Measurements from ENCODE around the gene APBB1IP.
"Not testable (repeated sequence)": the region's sequence is repeated elsewhere in the genome, so short reads cannot be mapped to it uniquely, and the experiment has no call there.

APBB1IP gene

DNA sequence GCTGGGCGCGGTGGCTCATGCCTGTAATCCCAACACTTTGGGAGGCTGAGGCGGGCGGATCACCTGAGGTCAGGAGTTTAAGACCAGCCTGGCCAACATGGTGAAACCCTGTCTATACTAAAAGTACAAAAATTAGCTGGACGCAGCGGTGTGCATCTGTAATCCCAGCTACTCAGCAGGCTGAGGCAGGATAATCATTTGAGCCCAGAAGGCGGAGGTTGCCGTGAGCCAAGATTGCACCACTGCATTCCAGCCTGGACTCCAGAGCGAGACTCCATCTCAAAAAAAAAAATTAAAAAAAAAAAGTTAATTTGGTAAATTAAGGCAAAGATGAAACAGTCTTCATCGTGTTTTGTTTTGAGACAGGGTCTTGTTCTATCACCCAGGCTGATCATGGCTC is 66.3 kb downstream of the APBB1IP start:
- not testable (repeated sequence) for H3K9me3 ChIP-seq (ENCODE audit: control insufficient read depth, low read length); H3K27me3 ChIP-seq (ENCODE audit: control insufficient read depth, insufficient read depth, low read length, poor library complexity, severe bottlenecking); H3K27ac ChIP-seq (ENCODE audit: insufficient read depth, low read depth, low read length, poor library complexity, severe bottlenecking); H3K36me3 ChIP-seq (ENCODE audit: control insufficient read depth, insufficient read depth, low read length); H3K4me3 ChIP-seq (ENCODE audit: insufficient read depth, low read depth, low read length); H3K4me1 ChIP-seq (ENCODE audit: control insufficient read depth, insufficient read depth, low read length)
- WGBS, 2 experiments = 94% methylated on average over 10 of the region's 10 CpGs

DNA sequence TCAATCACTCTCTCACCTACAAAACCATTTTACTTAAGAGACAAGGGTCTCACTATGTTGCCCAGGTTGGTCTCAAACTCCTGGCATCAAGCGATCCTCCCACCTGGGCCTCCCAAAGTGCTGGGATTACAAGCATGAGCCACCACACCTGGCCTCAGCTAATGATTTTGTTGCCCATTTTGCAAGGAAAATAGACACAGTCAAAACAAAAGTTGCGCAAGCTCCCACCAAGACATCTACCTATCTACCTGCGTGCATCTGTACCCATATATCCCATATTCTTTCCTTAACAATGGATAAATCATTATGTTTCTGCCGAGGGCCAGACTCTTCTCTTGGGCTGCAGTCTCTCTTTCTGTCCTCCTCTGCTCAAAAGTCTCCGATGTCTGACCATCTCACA is 67.3 kb downstream of the APBB1IP start:
- Histone ChIP-seq H3K27ac (ENCODE audit: insufficient read depth, low read depth, low read length, poor library complexity, severe bottlenecking) (no peak overlapping the region), H3K9me3 (ENCODE audit: control insufficient read depth, low read length) (no peaks in the 10 kb centered on the region), H3K27me3 (ENCODE audit: control insufficient read depth, insufficient read depth, low read length, poor library complexity, severe bottlenecking) (no peaks in the 10 kb centered on the region), H3K36me3 (ENCODE audit: control insufficient read depth, insufficient read depth, low read length) (no peaks in the 10 kb centered on the region), H3K4me1 (ENCODE audit: control insufficient read depth, insufficient read depth, low read length) (no peaks in the 10 kb centered on the region), H3K4me3 (ENCODE audit: insufficient read depth, low read depth, low read length) (no peak overlapping the region)
- 90 to 93% methylated on average over 5 of the region's 5 CpGs for WGBS, 2 experiments

DNA sequence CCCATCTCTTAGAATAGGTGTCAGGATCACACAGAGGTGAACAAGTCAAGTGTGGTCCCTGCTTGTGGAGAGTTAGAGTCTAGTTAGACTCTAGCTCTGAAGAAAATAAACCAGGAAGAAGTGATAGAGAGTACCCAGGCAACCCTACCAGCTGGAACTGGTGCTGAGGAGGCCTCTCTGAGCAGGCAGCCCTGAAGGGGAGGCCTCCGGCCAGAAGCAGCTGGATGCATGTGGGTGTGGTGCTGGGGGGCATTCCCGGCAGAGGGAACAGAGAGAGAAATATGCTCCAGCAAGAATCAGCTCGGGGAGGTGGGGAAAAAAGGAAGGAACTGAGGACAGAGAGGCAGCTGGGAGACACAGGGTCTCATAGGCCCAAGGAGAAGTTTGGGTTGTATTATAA is 68.6 kb downstream of the APBB1IP start:
- Histone ChIP-seq H3K9me3 (ENCODE audit: control insufficient read depth, low read length) (no peaks in the 10 kb centered on the region), H3K27ac (ENCODE audit: insufficient read depth, low read depth, low read length, poor library complexity, severe bottlenecking) (no peak overlapping the region), H3K36me3 (ENCODE audit: control insufficient read depth, insufficient read depth, low read length) (no peaks in the 10 kb centered on the region), H3K4me1 (ENCODE audit: control insufficient read depth, insufficient read depth, low read length) (no peaks in the 10 kb centered on the region), H3K4me3 (ENCODE audit: insufficient read depth, low read depth, low read length) (no peak overlapping the region), H3K27me3 (ENCODE audit: control insufficient read depth, insufficient read depth, low read length, poor library complexity, severe bottlenecking) (no peaks in the 10 kb centered on the region)
- WGBS, 2 experiments = 88 to 96% methylated on average over 3 of the region's 3 CpGs

DNA sequence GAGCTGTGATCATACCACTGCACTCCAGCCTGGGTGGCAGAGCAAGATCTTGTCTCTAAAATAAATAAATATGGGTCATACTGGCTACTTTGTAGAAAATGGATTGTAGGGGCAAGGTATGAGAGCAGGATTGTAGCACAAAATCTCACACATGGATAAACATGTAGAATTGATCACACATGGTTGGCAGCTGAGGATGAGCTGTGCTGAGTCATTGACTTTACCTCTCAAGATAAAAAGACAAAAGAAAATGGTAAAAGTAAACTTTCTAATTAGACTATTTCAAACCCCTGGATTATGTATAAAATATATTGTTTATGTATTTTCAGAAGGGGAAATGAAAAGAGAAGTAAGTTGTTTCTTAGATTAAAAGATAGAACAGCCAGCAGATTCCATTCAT is 69.3 kb downstream of the APBB1IP start:
- Histone ChIP-seq H3K9me3 (ENCODE audit: control insufficient read depth, low read length) (no peaks in the 10 kb centered on the region), H3K4me3 (ENCODE audit: insufficient read depth, low read depth, low read length) (no peak overlapping the region), H3K4me1 (ENCODE audit: control insufficient read depth, insufficient read depth, low read length) (no peaks in the 10 kb centered on the region), H3K27me3 (ENCODE audit: control insufficient read depth, insufficient read depth, low read length, poor library complexity, severe bottlenecking) (no peaks in the 10 kb centered on the region), H3K27ac (ENCODE audit: insufficient read depth, low read depth, low read length, poor library complexity, severe bottlenecking) (no peak overlapping the region), H3K36me3 (ENCODE audit: control insufficient read depth, insufficient read depth, low read length) (no peaks in the 10 kb centered on the region)

DNA sequence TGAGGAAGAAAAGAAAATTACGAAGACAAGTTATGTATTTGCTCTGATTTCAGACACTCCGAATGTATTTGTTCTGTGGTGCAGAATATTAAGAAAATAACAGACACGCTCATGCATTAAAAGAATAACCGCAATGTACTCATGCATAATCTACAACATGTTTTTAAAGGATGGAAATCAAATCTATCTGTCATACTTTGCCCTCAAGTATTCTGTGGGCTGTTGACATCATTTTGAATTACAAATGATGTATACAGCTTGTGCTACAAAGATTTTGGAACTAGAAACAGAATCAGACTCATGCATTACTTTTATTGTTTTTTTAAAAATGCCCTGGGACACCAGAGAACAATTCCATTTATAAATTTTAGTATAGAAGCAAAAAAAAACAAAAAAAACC is 69.9 kb downstream of the APBB1IP start:
- Histone ChIP-seq H3K27me3 (ENCODE audit: control insufficient read depth, insufficient read depth, low read length, poor library complexity, severe bottlenecking) (no peaks in the 10 kb centered on the region), H3K4me1 (ENCODE audit: control insufficient read depth, insufficient read depth, low read length) (no peaks in the 10 kb centered on the region), H3K4me3 (ENCODE audit: insufficient read depth, low read depth, low read length) (no peak overlapping the region), H3K27ac (ENCODE audit: insufficient read depth, low read depth, low read length, poor library complexity, severe bottlenecking) (no peak overlapping the region), H3K9me3 (ENCODE audit: control insufficient read depth, low read length) (no peaks in the 10 kb centered on the region), H3K36me3 (ENCODE audit: control insufficient read depth, insufficient read depth, low read length) (no peaks in the 10 kb centered on the region)
- 96 to 97% methylated on average over 4 of the region's 4 CpGs for WGBS, 2 experiments

DNA sequence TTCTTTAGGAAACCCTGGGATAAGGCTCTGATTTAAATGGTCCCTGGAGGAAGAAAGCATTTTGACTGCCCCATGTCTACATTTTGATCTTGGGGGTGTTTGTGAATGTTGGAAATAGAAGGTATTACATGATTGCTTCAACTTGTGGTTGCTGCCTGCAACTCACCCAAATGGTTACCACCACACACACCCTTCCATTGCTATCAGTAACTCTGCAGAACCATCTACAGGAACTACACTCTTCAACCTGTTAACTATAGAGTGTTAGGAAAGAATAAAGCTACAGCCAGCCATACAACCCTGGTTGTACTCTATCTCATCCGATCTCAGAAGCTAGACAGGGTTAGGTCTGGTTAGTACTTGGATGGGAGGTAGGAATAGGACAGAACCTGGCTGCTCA is 71.2 kb downstream of the APBB1IP start:
- Histone ChIP-seq H3K4me3 (ENCODE audit: insufficient read depth, low read depth, low read length) (no peak overlapping the region), H3K27ac (ENCODE audit: insufficient read depth, low read depth, low read length, poor library complexity, severe bottlenecking) (no peak overlapping the region), H3K27me3 (ENCODE audit: control insufficient read depth, insufficient read depth, low read length, poor library complexity, severe bottlenecking) (no peaks in the 10 kb centered on the region), H3K36me3 (ENCODE audit: control insufficient read depth, insufficient read depth, low read length) (no peaks in the 10 kb centered on the region), H3K9me3 (ENCODE audit: control insufficient read depth, low read length) (no peaks in the 10 kb centered on the region), H3K4me1 (ENCODE audit: control insufficient read depth, insufficient read depth, low read length) (no peaks in the 10 kb centered on the region)
- WGBS, 2 experiments = 92 to 100% methylated on average over 1 of the region's 1 CpG

DNA sequence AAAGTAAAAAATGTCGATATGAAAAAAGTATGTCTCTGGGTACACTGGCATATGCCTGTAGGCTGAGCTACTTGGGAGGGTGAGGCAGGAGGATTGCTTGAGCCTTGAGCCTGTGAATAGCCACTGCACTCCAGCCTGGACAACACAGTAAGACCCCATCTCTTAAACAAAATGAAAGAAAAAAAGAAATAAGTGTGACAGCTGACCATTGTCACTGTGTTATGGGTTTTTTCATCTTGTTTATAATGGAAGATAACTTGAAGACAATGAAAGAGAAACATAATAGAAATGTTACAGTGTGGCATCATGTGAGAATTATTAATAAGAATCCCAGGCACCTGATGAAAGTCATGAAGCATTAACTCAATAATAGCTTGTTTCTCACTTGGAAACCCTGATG is 75.0 kb downstream of the APBB1IP start:
- Histone ChIP-seq H3K27me3 (ENCODE audit: control insufficient read depth, insufficient read depth, low read length, poor library complexity, severe bottlenecking) (no peaks in the 10 kb centered on the region), H3K9me3 (ENCODE audit: control insufficient read depth, low read length) (no peaks in the 10 kb centered on the region), H3K27ac (ENCODE audit: insufficient read depth, low read depth, low read length, poor library complexity, severe bottlenecking) (no peak overlapping the region), H3K4me1 (ENCODE audit: control insufficient read depth, insufficient read depth, low read length) (peaks cover 13% of the 10 kb centered on the region), H3K4me3 (ENCODE audit: insufficient read depth, low read depth, low read length) (no peak overlapping the region), H3K36me3 (ENCODE audit: control insufficient read depth, insufficient read depth, low read length) (no peaks in the 10 kb centered on the region)
- WGBS, 2 experiments = 96 to 100% methylated on average over 1 of the region's 1 CpG

DNA sequence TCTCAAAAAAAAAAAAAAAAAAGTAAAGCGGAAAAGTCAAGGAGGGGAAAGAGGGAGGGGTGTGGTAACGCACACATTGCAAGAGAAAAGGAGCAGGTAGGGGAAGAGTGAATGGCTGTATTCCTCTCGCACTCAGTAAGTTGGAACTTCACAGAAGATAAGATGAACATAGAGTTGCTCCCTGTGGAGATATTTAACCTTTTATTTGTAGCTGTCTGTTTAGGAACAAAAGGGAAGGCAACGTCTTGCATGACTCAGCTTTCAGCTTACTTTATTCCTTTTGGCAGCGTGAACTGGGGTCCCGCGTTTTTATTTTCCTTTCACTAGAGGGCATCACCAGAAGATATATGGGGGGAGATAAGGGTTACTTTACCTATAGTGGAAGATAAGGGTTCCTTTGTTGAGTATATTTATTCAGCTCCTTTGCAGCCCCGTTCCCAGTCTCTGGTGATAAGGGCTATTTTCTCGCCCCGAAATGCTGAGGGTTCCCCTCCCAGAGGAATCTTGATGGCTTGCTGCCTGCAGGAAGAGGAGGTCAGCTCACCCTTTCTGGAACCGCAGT is 78.5 kb downstream of the APBB1IP start:
- Histone ChIP-seq H3K4me1 (ENCODE audit: control insufficient read depth, insufficient read depth, low read length) (peaks cover 13% of the 10 kb centered on the region), H3K36me3 (ENCODE audit: control insufficient read depth, insufficient read depth, low read length) (no peaks in the 10 kb centered on the region), H3K27me3 (ENCODE audit: control insufficient read depth, insufficient read depth, low read length, poor library complexity, severe bottlenecking) (no peaks in the 10 kb centered on the region), H3K4me3 (ENCODE audit: insufficient read depth, low read depth, low read length) (no peak overlapping the region), H3K9me3 (ENCODE audit: control insufficient read depth, low read length) (no peaks in the 10 kb centered on the region), H3K27ac (ENCODE audit: insufficient read depth, low read depth, low read length, poor library complexity, severe bottlenecking) (no peak overlapping the region)
- 37 to 40% methylated on average over 11 of the region's 11 CpGs for WGBS, 2 experiments

DNA sequence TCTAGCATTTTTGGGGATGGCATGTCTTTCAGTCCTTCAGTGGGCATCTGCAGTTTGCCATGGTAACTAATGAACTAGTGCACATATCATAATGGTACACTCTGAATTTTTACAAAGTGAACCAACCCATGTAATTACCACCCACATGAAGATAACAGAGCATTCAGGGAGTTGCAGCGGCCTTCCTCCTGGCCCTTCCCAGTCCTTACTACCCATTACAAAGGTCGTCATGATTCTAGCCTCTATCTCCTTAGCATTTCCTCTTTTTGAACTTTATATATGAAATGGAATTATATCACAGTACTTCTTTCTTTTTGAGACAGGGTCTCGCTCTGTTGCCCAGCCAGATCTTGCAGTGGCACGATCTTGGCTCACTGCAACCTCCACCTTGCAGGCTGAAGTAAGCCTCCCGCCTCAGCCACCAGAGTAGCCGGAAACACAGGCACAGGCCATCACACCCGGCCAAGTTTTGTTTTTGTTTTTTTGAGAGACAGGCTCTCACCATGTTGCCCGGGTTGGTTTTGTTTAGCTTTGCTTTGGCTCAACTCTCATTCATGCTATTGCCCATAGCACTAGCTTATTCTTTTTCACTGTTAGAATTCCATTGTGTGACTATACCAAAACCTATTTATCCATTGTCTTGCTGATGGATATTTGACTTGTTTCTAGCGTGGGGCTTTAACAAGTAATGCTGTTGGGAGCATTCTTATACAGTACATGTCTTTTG is 79.2 kb downstream of the APBB1IP start:
- whole genome bisulfite sequencing, 2 experiments = 48 to 57% methylated on average over 9 of the region's 9 CpGs
- Histone ChIP-seq H3K27me3 (ENCODE audit: control insufficient read depth, insufficient read depth, low read length, poor library complexity, severe bottlenecking) (no peaks in the 10 kb centered on the region), H3K9me3 (ENCODE audit: control insufficient read depth, low read length) (no peaks in the 10 kb centered on the region), H3K27ac (ENCODE audit: insufficient read depth, low read depth, low read length, poor library complexity, severe bottlenecking) (no peak overlapping the region), H3K4me3 (ENCODE audit: insufficient read depth, low read depth, low read length) (no peak overlapping the region), H3K4me1 (ENCODE audit: control insufficient read depth, insufficient read depth, low read length) (peaks cover 13% of the 10 kb centered on the region), H3K36me3 (ENCODE audit: control insufficient read depth, insufficient read depth, low read length) (no peaks in the 10 kb centered on the region)

DNA sequence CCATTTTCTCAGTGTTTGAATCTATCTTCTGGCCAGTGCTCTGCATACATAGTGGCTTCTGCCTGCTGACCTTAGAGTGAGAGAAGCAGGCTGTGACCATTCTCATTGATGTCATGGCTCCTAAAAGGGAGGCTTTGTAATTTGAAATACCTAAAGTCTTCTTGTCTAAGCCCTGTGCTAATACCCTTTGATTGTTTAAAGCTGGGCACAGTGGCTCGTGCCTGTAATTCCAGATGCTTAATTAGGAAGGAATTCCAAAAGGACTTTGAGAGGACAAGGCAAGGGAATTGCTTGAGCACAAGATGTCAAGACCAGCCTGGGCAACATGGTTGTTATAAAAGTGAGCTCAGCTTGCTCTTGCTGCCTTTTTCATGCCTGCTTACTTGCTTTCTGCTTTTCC is 81.7 kb downstream of the APBB1IP start:
- H3K27me3 ChIP-seq (ENCODE audit: control insufficient read depth, insufficient read depth, low read length, poor library complexity, severe bottlenecking) = no peaks in the 10 kb centered on the region
- peaks cover 13% of the 10 kb centered on the region for H3K4me1 ChIP-seq (ENCODE audit: control insufficient read depth, insufficient read depth, low read length)
- no peak overlapping the region for H3K27ac ChIP-seq (ENCODE audit: insufficient read depth, low read depth, low read length, poor library complexity, severe bottlenecking)
- H3K9me3 ChIP-seq (ENCODE audit: control insufficient read depth, low read length) = no peaks in the 10 kb centered on the region
- H3K36me3 ChIP-seq (ENCODE audit: control insufficient read depth, insufficient read depth, low read length) = no peaks in the 10 kb centered on the region
- whole genome bisulfite sequencing, 2 experiments = 32 to 36% methylated on average over 1 of the region's 1 CpG
- H3K4me3 ChIP-seq (ENCODE audit: insufficient read depth, low read depth, low read length) = no peak overlapping the region

All from ectodermal cell (in vitro differentiated cells).